PC-9 (cell line): ENCODE results near the gene PAH.

Experiments
- CTCF ChIP-seq: fragments of 200-600 bp; sonication (generic); conservative IDR thresholded peaks from 2 replicates; pipeline ENCODE4 v1.6.1; 2017; ENCODE audit warnings: mixed run types, antibody characterized with exemption, mild to moderate bottlenecking, moderate library complexity
- EZH2 ChIP-seq: fragments of 200-600 bp; sonication (generic); IDR thresholded peaks from 2 replicates; pipeline ENCODE4 v1.8.0; 2017; ENCODE audit warnings: antibody characterized with exemption, low read depth

- no peak for TF ChIP-seq CTCF
- TF ChIP-seq EZH2 = no peak
Observed at GRCh38 chr12:102808412-102808811, 108.6 kb downstream of the PAH start.
